AG04450 (cell line): Measurements from ENCODE around the gene AEBP2. TPM values are rescaled to one million over a fixed set of nuclear protein-coding genes. Genes with fewer than 3 reads are reported as not detected.

ENCODE experiments used
- CTCF ChIA-PET: fragments of 300-600, 350-600 bp; formaldehyde crosslinking; extraction: SDS; loops from one replicate; lab custom pipeline; 2022; ENCODE audit warnings: antibody characterized with exemption, inconsistent platforms; lab: Charles Lee
- POLR2A ChIA-PET: fragments of 350-600 bp; formaldehyde crosslinking; extraction: SDS; loops from one replicate; lab custom pipeline; 2021; ENCODE audit warnings: antibody characterized with exemption, inconsistent platforms; lab: Yijun Ruan, JAX
- DNase-seq: peaks from one replicate; pipeline ENCODE4 v3.0.0-alpha.2; 2011; ENCODE audit warnings: low read depth, low spot score
- H3K27ac ChIP-seq: one replicate; pipeline ENCODE4 v1.5.1; 2012; ENCODE audit warnings: low read depth, low read length, control low read depth
- H3K27me3 ChIP-seq: one replicate; pipeline ENCODE4 v1.6.0; 2012; ENCODE audit warnings: low read length; ENCODE audit not compliant: control insufficient read depth, insufficient read depth
- H3K4me3 ChIP-seq: 2 replicates; pipeline ENCODE4 v1.5.1; 2011; ENCODE audit warnings: mild to moderate bottlenecking, low read depth, low read length, control low read depth
- H3K9me3 ChIP-seq: 2 replicates; pipeline ENCODE4 v1.5.1; 2012; ENCODE audit warnings: low read length; ENCODE audit not compliant: control insufficient read depth, insufficient read depth
- CTCF ChIP-seq: IDR thresholded peaks from 2 replicates; pipeline ENCODE4 v1.5.1; 2011; ENCODE audit warnings: low read depth, low read length, control low read depth, inconsistent platforms
- polyA plus RNA-seq: library from polyadenylated mRNA; depleted of rRNA; stranded (reverse); fragments of >200 nt; gene quantifications from 2 replicates; pipeline ENCODE4 v1.2.3, GENCODE V29; 2011
- small RNA-seq: library from RNA; depleted of rRNA; stranded (forward); fragments of <200 nt; gene quantifications from one replicate; pipeline ENCODE3, GENCODE V24; 2012; ENCODE audit warnings: low read depth; ENCODE audit not compliant: insufficient read length

AEBP2 gene
- polyA plus RNA-seq, 1 experiment = 19.1 TPM

DNA sequence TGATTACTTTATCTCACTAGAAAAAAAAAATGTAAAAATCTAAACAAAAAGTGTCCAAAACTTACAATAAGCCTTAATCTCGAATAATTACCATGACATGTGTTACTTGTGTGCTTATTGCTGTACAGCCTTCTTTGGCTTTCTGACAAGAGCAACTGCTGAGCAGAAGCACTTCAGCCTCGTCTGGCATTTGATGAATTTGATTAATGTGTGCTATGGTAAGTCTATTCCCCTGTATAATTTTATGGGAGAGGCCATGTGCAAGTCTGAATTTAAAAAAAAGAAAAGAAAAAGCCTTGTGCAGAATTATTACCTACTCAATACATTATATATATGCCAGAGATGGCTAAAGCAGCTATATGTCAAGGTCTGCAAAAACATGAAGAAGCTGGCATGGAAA is 113.9 kb downstream of the AEBP2 start:
- CTCF ChIA-PET = no interaction called here
- H3K4me3 ChIP-seq = no peak overlapping the region
- H3K27me3 ChIP-seq = no peaks in the 10 kb centered on the region
- H3K9me3 ChIP-seq = no peaks in the 10 kb centered on the region
- DNase-seq = no peak
- no peak for TF ChIP-seq CTCF
- no peak overlapping the region for H3K27ac ChIP-seq
- POLR2A ChIA-PET = no interaction called here

GRCh38 chr12:19561411-19561961 is 122.2 kb downstream of the AEBP2 start:
- Histone ChIP-seq H3K27me3 (no peaks in the 10 kb centered on the region), H3K4me3 (no peak overlapping the region), H3K27ac (no peak overlapping the region), H3K9me3 (no peaks in the 10 kb centered on the region)
- POLR2A ChIA-PET = no interaction called here
- no peak for DNase-seq
- CTCF ChIA-PET = interaction anchor here (1.4 kb wide), 1 partner anchor 11 kb away, joined by 4 read pairs; no protein-coding TSS in a partner anchor
- no peak for TF ChIP-seq CTCF

Small RNA genes within 50 kb of the gene (small RNA-seq; reads per million reads assigned to genes)
- gene AC091805.2 (not detected), gene RNU6-254P (not detected)
